Activated naive CD4-positive, alpha-beta T cell treated with anti-CD3 and anti-CD28 coated beads, Interleukin-2, amount 50 U/mL, for 16 hours (primary cell): Measurements from ENCODE around the gene PLCH1.

ENCODE experiments used
- DNase-seq: peaks from one replicate; pipeline ENCODE4 v3.0.0-alpha.2; 2020

PLCH1 gene

DNA sequence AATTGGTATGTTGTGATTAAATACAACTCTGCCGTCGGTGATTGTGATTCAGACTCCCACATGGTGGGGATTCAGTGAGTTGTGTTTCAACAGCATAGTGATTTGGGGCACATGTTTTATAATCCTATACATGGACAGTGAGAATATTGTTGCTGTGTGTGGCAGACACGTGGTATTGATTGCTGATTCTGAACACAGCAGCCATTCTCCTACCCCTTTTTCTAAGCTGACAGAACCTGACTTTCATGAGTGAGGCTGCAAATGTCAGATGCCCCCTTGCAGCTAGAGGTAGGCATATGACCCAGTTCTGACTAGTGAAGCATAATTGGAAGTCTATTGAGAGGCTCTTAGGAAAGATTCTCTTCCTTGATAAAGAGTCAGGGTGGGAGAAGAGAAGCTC, 296.3 kb downstream of the PLCH1 start:
- DNase-seq, result no peak

- no peak for DNase-seq
Measured at GRCh38 chr3:155446366-155446765, 298.5 kb downstream of the PLCH1 start.

DNA sequence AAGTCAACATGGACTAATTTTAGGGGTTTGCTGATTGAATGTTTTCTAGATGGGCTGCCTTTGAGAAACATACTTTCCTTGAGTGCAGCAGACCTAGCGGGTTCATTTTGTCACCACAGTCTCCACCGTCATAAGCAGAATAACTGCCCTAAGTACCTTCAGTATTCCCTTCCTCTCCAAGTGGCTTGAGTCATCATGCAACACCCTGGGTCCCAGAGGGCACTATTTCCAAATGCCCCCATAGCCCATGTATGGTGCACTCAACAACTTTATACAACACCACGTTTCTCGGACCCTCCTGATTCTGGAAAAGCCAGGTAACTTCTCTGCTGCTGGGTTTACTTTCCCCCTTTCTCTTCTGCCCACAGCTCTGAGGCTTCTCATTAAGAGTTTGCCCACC, 300.1 kb downstream of the PLCH1 start:
- DNase-seq, result no peak

- DNase-seq, result no peak
Measured at GRCh38 chr3:155443815-155444214, 301.1 kb downstream of the PLCH1 start.

DNA sequence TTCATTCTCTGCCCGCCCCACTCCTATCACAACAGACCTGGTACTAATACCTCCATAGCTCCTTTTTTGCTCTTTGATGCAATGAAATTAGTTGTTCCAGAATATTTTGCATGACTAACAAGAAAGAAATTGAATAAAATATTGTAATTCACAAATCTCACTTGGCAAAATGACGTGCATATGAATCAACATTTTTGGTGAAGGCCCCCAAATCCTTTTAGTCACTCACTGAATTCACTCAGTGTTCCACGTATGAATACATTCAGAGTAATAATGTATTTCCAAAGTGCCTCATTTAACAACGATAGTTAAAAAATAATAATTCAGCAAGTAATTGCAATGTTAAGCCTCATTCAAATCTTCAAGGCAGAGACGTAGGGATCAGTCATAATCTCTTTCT, 302.8 kb downstream of the PLCH1 start:
- DNase-seq, result no peak

GRCh38 chr3:155441506-155441905, 303.4 kb downstream of the PLCH1 start:
- DNase-seq, result no peak

DNA sequence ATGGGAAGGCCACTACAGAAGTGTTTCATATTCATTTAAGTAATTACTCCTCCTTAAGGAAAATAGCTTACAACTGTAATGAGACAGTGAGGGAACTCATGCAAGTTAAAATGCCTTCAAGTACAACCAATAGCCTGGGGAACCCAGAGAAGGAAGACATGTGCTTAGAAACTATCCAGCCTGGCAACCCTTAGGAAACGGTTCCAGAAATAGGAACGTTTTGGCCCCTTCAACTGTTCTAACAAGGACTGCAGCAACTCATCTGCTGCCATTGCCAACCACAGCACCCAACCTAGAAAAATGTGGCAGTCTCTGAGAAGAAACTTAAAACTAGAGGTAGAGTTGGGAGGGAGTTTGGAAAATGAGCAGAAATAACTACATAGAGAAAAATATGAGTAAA, 303.8 kb downstream of the PLCH1 start:
- no peak for DNase-seq

GRCh38 chr3:155435821-155436220, 309.1 kb downstream of the PLCH1 start:
- DNase-seq, result no peak

DNA sequence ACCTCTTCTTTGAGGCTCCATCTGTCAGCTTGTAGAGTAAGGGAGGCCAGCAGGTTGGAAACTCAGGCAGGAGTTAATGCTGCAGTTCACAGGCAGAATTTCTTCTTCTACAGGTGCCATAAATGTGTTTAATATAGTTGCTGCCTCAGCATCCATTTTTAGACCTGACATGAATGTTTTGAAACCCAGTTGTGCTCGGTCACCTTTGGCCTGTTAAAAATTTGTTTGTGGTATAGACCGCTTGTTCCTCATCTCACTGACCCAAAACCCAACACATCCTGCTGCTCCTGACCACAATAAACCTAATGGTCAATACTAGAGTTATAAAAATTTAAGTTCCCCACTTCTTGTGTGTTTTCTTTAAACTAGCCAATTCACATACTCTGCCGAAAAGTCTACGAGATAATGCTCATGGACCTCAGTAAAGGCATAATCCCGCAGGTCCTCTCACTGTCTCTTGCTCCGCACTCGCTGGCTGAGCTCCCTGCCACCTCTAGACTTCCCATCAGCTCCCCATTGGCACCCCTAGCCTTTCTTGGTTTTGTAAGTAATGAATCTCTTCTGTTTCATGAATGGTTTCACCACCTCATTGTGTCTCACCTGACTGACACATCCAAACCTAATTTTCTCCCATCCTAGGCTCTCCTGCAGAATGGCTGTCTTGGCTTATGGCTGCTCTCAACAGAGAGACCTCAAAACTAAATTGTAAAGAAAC, 312.9 kb downstream of the PLCH1 start:
- no peak for DNase-seq

GRCh38 chr3:155428563-155428962, 316.3 kb downstream of the PLCH1 start:
- no peak for DNase-seq

DNA sequence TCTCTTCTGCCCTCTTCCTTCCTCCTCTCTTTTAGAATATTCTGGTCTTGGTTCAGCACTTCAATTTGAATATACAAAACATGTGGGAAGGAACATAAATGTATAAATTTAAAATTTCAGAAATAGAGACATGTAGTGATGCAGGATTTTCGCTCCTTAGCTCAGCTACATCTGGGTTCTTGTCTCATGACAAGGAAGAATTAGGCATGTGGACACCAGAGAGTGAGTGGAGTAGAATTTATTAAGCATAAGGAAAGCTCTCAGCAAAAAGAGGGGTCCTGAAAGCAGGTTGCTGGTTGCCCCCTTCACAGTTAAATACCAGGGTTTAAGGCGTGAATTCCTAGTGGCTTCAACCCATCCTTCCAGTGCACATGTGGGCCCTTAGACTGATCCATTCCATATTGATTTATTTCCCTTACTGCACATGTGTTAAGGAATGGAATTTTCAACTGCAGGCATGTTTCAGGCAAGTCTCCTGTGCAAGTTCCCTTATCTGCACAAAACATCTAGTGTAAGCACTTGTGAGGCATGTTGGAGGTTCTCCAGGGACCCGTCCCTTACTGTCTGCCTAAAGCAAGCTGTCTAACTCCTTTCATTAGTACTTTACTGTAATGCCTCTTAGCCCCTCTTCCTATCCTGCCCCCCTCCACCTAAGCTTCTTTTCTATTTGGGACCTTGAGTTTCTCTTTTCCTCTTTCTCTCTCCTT, 318.2 kb downstream of the PLCH1 start:
- DNase-seq, result no peak

- no peak for DNase-seq
Measured at GRCh38 chr3:155425396-155425795, 319.5 kb downstream of the PLCH1 start.

DNA sequence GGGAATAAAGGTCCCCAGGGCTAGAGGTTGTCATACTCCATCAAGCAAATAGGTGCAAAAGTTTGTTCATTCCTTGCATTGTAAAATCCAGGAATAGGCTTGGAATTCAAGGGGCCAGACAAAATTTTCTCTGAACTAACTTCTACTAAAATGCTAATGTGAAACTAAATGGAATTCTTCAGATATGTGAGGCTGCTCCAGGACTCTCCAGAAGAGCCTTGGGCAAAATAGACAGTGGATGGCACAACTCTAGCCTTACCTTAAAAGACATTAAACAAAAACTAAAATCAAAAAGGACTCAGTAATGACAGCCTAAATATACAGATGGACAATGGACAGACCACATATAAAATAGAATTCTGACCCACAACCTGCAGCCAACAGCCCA, 320.6 kb downstream of the PLCH1 start:
- no peak for DNase-seq

- DNase-seq, result no peak
Measured at GRCh38 chr3:155423526-155424322, 321.1 kb downstream of the PLCH1 start.

DNA sequence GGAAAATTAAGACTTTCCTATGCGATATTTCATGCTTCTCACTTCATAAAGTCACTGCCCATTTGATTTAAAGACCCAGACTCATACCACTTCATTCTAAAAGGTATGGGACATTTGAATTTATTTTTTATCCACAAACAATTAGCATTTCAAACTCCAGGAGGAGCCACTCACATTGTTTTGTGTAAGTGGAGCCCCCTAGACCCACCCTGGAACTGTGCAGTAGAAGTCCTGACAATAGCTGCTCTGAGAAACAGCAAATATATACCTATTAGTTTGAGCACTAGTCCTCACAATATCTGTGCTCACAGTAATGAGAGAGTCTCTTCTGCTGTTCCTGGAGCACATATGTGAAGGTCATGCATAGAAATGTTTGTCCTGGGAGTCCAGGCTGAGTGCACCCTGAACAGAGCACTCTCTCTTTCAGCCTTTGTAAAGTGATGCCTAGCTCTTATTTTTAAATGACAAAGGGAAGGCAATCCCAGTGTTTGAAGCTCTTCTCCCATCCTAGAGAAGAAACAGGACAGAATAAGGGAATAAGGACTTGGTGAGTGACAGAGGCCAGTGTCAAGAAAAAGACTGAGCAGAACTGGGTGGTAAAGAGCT, 323.9 kb downstream of the PLCH1 start:
- DNase-seq, result no peak

DNA sequence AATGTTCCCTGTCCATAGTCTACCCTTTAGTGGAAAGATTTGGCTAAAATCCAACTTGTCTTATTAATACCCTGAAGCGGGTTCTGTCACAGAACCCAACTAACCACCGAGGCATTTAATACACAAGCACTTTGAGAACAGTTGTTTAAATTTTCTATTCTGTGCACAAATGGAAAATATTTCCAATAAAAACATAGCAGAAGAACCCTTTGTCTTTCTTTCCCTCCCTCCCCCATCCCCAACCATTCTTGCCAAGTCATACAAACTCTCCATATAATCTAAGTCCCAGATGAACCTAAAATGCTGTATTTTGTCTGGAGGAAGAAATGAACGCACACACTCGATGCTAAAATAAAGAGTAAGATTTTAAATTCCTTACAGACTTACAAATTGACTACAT, 324.5 kb downstream of the PLCH1 start:
- DNase-seq, result no peak

- no peak for DNase-seq
Measured at GRCh38 chr3:155418407-155418806, 326.5 kb downstream of the PLCH1 start.

DNA sequence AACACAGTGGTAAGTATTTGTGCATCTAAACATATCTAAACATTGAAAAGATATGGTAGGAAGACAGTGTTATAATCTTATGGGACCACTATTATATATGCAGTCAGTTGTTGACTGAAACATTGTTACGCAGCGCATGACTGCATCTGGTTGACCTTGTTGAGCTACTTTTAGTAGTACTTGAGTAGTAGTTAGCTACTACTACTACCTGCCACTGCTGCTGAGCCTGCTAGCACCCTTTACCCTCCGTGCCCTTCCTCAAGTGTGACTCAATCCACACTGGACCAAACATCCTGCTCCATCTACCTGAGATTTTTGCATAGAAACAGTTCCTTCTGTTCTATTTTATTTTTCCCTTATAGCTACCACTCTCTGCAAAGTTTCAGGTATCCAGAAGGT, 327.8 kb downstream of the PLCH1 start:
- no peak for DNase-seq

- DNase-seq, result no peak
Measured at GRCh38 chr3:155416500-155417118, 328.3 kb downstream of the PLCH1 start.

DNA sequence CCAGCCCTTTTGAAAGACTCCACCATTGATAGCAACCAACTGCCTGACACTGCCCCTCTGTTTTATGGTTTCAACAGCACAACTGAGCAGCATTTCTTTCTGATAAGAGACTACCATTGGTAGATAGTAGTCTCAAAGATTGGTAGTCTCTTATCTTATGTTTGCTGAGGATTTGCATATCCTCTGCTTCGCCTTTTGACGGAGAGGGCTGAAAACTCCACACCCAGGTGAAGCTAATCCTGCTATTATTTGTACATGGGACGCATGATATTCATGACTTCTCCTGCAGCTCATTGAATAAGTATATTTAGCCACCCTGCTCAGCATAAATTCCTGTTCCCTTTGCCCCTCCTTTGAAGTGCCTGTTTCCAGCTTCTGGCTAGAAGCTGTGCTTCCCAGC, 332.0 kb downstream of the PLCH1 start:
- DNase-seq, result no peak

DNA sequence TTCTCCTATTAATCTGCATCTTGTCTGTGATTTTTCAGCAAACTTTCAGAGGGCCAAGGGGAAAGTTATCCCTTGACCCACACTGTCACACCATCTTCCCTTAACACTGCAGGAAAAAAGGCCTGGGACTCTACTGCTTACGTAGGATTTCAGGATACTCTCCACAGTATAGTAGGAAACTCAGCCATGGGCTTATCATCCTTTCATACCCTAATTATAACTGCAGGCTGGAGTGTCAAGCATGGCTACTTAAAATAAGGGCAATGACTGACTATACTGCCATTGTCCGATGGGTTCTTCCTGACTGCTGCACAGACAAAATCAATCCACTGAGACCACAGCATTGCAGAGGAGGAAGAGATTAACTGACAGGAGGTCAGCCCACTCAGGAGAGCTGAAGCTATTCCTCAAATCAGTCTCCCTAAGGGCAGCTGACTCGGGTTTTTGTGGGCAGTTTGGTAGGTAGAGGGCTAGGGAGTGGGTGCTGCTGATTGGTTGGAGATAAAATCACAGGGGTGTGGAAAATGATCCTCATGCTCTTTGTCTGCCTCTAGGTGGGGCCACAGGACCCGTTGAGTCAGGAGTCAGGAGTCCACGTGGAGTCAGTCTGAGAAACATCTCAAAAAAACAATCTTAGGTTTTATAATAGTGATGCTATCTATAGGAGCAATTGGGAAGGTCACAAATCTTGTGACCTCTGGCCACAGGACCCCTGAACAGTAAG, 333.2 kb downstream of the PLCH1 start:
- DNase-seq, result no peak

GRCh38 chr3:155409336-155409735, 335.5 kb downstream of the PLCH1 start:
- DNase-seq, result no peak
